Small intestine (tissue), 7 donors: ENCODE data around the gene CAMKMT. TPM values are rescaled to one million over a fixed set of nuclear protein-coding genes. Genes with fewer than 3 reads are reported as not detected.

ENCODE experiments used
- DNase-seq, 2 donors: peaks; one replicate each; pipeline versions ENCODE4 v3.0.0 to v3.0.0-alpha.2; 2013
- FAIRE-seq: peaks from 2 replicates; lab custom pipeline; 2012; peaks lifted over from hg19 to GRCh38; lab: Jason Lieb, UNC
- H3K27ac ChIP-seq, 3 donors: one replicate each; pipeline ENCODE4 v1.5.1; 2013; ENCODE audit warnings: low read length in 2 of 3, mild to moderate bottlenecking in 2 of 3, control low read depth in 1 of 3, inconsistent platforms in 1 of 3, low read depth in 1 of 3, moderate library complexity in 1 of 3
- H3K27me3 ChIP-seq, 3 donors: one replicate each; pipeline ENCODE4 v1.6.1; 2013; ENCODE audit warnings: low read length in 3 of 3, inconsistent platforms in 1 of 3; ENCODE audit not compliant: control insufficient read depth in 3 of 3, insufficient read depth in 3 of 3
- H3K36me3 ChIP-seq, 3 donors: one replicate each; pipeline ENCODE4 v1.6.1; 2013; ENCODE audit warnings: low read length in 3 of 3, inconsistent platforms in 1 of 3, low read depth in 1 of 3, mild to moderate bottlenecking in 1 of 3, moderate library complexity in 1 of 3; ENCODE audit not compliant: control insufficient read depth in 3 of 3, insufficient read depth in 2 of 3
- H3K4me1 ChIP-seq, 3 donors: one replicate each; pipeline ENCODE4 v1.6.1; 2013; ENCODE audit warnings: low read length in 2 of 3, inconsistent platforms in 1 of 3, low read depth in 1 of 3, mild to moderate bottlenecking in 1 of 3, moderate library complexity in 1 of 3; ENCODE audit not compliant: control insufficient read depth in 3 of 3, insufficient read depth in 2 of 3
- H3K4me3 ChIP-seq, 3 donors: one replicate each; pipeline ENCODE4 v1.5.1; 2013; ENCODE audit warnings: low read length in 3 of 3, control low read depth in 1 of 3, inconsistent platforms in 1 of 3, low read depth in 1 of 3, mild to moderate bottlenecking in 1 of 3, moderate library complexity in 1 of 3
- H3K9me3 ChIP-seq, 2 donors: one replicate each; pipeline ENCODE4 v1.6.1; 2013; ENCODE audit warnings: low read depth in 1 of 2, low read length in 1 of 2; ENCODE audit not compliant: control insufficient read depth in 2 of 2, insufficient read depth in 1 of 2
- WGBS, 3 donors: extraction: QIAGEN DNeasy Blood & Tissue Kit; methylation state at CpG; one replicate each; pipeline ENCODE4 v1.1.7; 2013; 5-methylcytosine and 5-hydroxymethylcytosine counted together
- polyA plus RNA-seq, 4 donors: library from polyadenylated mRNA; stranded (reverse) in 3 of 4; unstranded in 1 of 4; fragments of 200-250 nt in 3 of 4; fragments of 120-200 nt in 1 of 4; gene quantifications; one replicate each; pipeline versions ENCODE4 v1.2.1 to v1.2.3, GENCODE V29; 2013
- donor health status: healthy with polysubstance abuse.
- donor health status: control.
- donor health status: control.
- donor health status: Bipolar disorder and iron deficiency.
- donor health status: healthy.

CAMKMT gene
- polyA plus RNA-seq, 4 donors: 3.5 to 9.6 (median 6.9) TPM

DNA sequence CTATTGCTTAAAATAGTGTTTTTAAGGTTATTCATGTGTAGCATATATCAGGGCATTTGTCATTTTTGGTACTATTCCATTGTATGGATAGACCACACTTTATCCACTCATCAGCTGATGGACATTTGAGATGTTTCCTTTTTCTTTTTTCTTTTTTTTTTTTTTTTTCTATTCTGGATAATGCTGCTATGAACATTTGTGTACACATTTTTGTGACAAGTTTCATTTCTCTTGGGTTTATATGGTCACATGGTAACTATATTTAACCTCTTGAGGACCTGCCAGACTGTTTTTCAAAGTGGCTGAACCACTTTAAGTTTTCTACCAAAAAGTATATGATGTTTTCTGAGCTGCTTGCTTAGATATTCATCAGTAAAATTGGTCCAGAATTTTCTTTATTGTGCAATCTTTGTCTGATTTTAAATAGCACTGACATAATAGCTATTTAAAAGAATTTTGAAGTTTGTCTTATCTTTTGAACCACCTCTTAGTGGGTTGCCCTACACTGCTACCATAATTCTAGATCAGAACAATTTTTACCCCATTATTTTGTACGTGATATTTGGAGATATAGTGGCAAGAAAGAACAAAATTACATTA, 360.4 kb downstream of the CAMKMT start:
- Histone ChIP-seq H3K9me3 (no peaks in the 10 kb centered on the region), H3K4me3 (no peak overlapping the region), H3K36me3 (no peaks in the 10 kb centered on the region), H3K27me3 (no peaks in the 10 kb centered on the region), H3K4me1 (no peaks in the 10 kb centered on the region), H3K27ac (no peak overlapping the region)
- FAIRE-seq (no peak), DNase-seq (no peak)
- WGBS, 3 donors: 80 to 87% (median 86%) methylated on average over 1 of the region's 1 CpG

DNA sequence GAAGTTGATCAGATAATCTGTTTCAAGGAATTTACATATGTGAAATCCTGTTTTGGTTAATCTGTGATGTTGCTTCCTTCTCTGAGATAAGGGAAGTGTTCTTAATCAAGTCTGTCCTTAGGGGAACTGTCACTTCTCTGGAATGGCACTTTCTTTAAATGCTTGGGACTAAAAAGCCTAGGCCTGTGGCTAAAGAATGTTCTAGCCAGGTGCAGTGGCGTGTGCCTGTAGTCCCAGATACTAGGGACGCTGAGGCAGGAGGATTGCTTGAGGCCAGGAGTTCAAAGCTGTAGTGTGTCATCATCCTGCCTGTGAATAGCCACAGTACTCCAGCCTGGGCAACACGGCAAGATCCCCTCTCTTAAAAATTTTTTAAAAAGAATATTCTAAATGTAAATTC, 362.2 kb downstream of the CAMKMT start:
- Histone ChIP-seq H3K27me3 (no peaks in the 10 kb centered on the region), H3K27ac (no peak overlapping the region), H3K9me3 (no peaks in the 10 kb centered on the region), H3K4me3 (no peak overlapping the region), H3K4me1 (no peaks in the 10 kb centered on the region), H3K36me3 (no peaks in the 10 kb centered on the region)
- FAIRE-seq: no peak
- 90 to 94% (median 91%) methylated on average over 3 of the region's 3 CpGs for WGBS, 3 donors
- no peak for DNase-seq

DNA sequence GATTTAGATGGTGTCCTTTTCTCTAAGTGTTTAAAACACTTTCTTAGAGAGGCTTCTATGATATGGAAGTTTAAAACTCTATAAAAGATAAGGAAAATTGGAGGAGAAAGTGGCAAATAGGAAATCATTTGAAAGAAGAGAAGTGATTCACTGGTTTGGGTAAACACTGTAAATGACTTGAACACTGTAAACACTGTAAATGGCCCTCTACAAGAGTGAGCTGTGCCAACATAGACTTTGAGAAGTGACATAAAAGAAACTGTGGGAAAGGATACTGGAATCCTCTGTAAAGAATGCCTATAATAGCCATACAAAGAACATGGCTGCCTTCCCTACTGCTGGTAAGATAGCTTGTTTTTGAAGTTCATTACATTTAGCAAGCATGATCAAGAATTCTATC, 368.8 kb downstream of the CAMKMT start:
- FAIRE-seq: no peak
- Histone ChIP-seq H3K4me3 (no peak overlapping the region), H3K27ac (no peak overlapping the region), H3K36me3 (no peaks in the 10 kb centered on the region), H3K27me3 (no peaks in the 10 kb centered on the region), H3K4me1 (no peaks in the 10 kb centered on the region), H3K9me3 (peaks cover 0 to 3% of the 10 kb centered on the region in 2 donors)
- DNase-seq: no peak

DNA sequence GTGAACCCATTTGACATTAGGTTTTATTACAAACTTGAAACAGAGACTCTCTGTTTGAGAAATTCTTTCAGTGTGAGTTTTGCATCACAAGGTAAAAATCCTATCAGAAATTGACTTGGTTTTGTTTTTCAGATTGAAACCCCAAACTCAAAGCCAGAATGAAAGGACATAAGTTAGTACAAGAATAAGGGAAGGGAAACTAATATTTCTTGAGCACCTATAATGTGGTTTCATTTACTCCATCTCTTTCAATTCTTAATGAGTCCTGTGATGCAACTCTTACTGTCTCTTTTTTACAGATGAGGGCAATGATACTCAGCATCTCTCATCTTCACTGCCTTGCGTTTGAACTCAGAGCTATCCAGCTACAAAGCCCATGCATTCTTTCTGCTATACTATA, 369.8 kb downstream of the CAMKMT start:
- Histone ChIP-seq H3K9me3 (peaks cover 0 to 5% of the 10 kb centered on the region in 2 donors), H3K27me3 (no peaks in the 10 kb centered on the region), H3K4me1 (no peaks in the 10 kb centered on the region), H3K27ac (no peak overlapping the region), H3K4me3 (no peak overlapping the region), H3K36me3 (no peaks in the 10 kb centered on the region)
- 74 to 91% (median 79%) methylated on average over 1 of the region's 1 CpG for WGBS, 3 donors
- FAIRE-seq (no peak), DNase-seq (no peak)

DNA sequence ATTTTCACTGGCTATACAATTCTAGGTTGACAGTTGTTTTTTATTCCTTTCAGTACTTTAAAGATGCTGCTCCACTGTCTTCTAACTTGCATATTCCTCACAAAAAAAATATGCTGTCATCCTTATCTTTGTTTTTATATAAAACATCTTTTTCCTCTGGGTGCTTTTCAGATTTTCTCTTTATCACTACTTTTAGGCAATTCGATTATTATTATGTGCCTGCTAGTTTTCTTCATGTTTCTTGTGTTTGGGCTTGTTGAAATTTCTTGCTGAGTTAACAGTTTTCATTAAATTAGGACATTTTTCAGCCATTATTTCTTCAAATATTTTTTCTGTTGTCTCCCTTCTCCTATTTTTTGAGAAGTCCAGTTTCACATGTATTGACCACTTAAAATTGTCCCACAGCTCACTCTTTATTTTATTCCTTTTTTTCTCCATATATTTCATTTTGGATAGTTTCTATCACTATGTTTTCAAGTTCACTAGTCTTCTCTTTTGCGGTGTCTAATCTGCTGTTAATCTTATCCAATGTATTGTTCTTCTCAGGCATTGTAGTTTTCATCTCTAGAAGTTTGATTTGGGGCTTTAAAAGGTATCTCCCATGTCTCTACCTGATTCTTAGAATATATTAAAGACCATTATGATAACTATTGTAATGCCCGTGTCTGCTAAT, 374.7 kb downstream of the CAMKMT start:
- no peak for DNase-seq
- Histone ChIP-seq H3K4me3 (no peak overlapping the region), H3K36me3 (no peaks in the 10 kb centered on the region), H3K4me1 (peaks cover 0 to 2% (median 0%) of the 10 kb centered on the region in 3 donors), H3K9me3 (peaks cover 0 to 11% of the 10 kb centered on the region in 2 donors), H3K27ac (no peak overlapping the region), H3K27me3 (no peaks in the 10 kb centered on the region)
- FAIRE-seq: no peak
- WGBS, 3 donors: 91 to 96% (median 94%) methylated on average over 3 of the region's 3 CpGs

DNA sequence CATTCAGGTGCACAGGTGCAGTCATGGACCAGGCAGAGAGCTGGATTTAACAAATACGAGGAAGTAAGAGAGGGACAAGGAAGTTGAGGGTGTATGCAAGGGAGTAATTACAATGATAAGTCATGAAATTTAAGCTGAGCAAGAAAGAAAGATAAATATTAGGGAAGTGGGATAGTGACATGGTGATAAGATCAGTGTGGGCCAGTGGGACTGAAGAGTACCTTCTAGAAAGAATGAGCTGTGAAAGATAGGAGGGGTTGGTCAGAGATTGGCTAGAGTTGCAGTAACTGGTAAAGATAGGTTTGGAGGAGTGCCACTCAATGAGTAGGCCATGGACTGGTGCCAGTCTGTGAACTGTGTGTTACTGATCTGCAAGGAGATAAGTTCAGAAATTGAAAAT, 378.9 kb downstream of the CAMKMT start:
- FAIRE-seq (no peak), DNase-seq (peak in 1 of 2 donors; percentile 4)
- H3K9me3 ChIP-seq: peaks cover 0 to 8% of the 10 kb centered on the region in 2 donors
- H3K36me3 ChIP-seq: no peaks in the 10 kb centered on the region
- 13 to 39% (median 23%) methylated on average over 1 of the region's 1 CpG for WGBS, 3 donors
- H3K27ac ChIP-seq: no peak overlapping the region
- H3K4me1 ChIP-seq: peaks cover 0 to 5% (median 0%) of the 10 kb centered on the region in 3 donors
- H3K4me3 ChIP-seq: no peak overlapping the region
- H3K27me3 ChIP-seq: no peaks in the 10 kb centered on the region

DNA sequence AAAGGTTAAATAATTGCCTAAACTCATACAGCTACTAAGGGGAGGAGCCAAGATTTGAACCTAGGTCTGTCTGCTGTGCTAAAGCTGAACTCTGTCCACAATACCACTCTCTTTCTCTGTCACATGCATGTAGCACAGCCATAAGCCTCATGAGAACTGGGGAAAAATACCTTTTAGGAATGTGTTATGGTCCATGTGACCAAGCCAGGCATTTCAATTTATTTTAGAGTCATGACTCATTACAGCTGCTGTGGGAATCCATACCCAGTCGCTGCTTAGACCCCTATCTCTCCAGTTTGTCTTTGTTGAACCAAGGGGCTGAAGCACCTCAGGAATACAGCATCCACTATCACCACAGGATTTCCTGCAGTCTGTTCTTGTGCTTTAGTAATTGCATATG, 379.8 kb downstream of the CAMKMT start:
- 88 to 93% (median 90%) methylated on average over 1 of the region's 1 CpG for WGBS, 3 donors
- Histone ChIP-seq H3K4me1 (peaks cover 0 to 5% (median 0%) of the 10 kb centered on the region in 3 donors), H3K27me3 (no peaks in the 10 kb centered on the region), H3K9me3 (peaks cover 0 to 6% of the 10 kb centered on the region in 2 donors), H3K27ac (no peak overlapping the region), H3K36me3 (no peaks in the 10 kb centered on the region), H3K4me3 (no peak overlapping the region)
- FAIRE-seq (no peak), DNase-seq (peak in 1 of 2 donors; percentile 24)

DNA sequence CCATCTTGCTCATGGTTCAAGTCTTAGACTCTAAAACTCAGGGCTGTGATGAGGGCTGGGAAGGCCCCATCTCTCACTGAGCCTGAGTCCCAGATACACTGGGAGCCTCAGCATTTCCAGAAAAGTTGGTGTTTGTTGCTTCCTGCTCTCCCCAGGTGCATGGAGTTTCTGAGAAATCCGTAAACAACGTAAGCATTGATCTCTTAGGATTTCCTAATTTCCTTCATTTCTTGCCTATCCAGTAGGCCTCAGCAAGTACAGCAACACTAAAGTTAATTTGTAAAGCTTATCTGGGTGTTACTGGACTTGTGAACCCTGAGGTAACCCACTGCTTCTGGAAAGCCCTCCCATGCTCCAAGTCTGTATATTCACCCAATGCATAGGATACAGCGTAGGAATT, 380.3 kb downstream of the CAMKMT start:
- no peak overlapping the region for H3K4me3 ChIP-seq
- no peaks in the 10 kb centered on the region for H3K27me3 ChIP-seq
- no peak overlapping the region for H3K27ac ChIP-seq
- H3K4me1 ChIP-seq: peaks cover 0 to 5% (median 0%) of the 10 kb centered on the region in 3 donors
- WGBS, 3 donors: 89 to 90% (median 89%) methylated on average over 3 of the region's 3 CpGs
- DNase-seq: peak in 1 of 2 donors; percentile 50
- no peak for FAIRE-seq
- peaks cover 0 to 5% of the 10 kb centered on the region in 2 donors for H3K9me3 ChIP-seq
- H3K36me3 ChIP-seq: no peaks in the 10 kb centered on the region
